Type B pancreatic cell (in vitro differentiated cells): ENCODE data around the gene GLI2. TPM values are rescaled to one million over a fixed set of nuclear protein-coding genes. Genes with fewer than 3 reads are reported as not detected.

Source experiments
- DNase-seq: peaks from one replicate; pipeline ENCODE4 v3.0.0; 2021; ENCODE audit warnings: mixed read lengths; ENCODE audit not compliant: unreplicated experiment; ENCODE audit errors: extremely low spot score
- H3K27ac Mint-ChIP-seq: 2 replicates; pipeline ENCODE4 v1.8.0; 2021; ENCODE audit warnings: mild to moderate bottlenecking, mixed read lengths
- H3K27me3 Mint-ChIP-seq: 2 replicates; pipeline ENCODE4 v1.8.0; 2021; ENCODE audit warnings: mixed read lengths
- H3K36me3 Mint-ChIP-seq: 2 replicates; pipeline ENCODE4 v1.8.0; 2021; ENCODE audit warnings: mixed read lengths
- H3K4me1 Mint-ChIP-seq: one replicate; pipeline ENCODE4 v1.8.0; 2021; ENCODE audit warnings: mixed read lengths; ENCODE audit not compliant: unreplicated experiment
- H3K4me3 Mint-ChIP-seq: 2 replicates; pipeline ENCODE4 v1.8.0; 2021; ENCODE audit warnings: mild to moderate bottlenecking, mixed read lengths
- H3K9me3 Mint-ChIP-seq: 2 replicates; pipeline ENCODE4 v1.8.0; 2021; ENCODE audit warnings: mixed read lengths
- CTCF ChIP-seq: fragments of 200-600 bp; sonication (generic); conservative IDR thresholded peaks from 2 replicates; pipeline ENCODE4 v1.5.0; 2021; ENCODE audit warnings: antibody characterized with exemption, mild to moderate bottlenecking
- long read RNA-seq: library from polyadenylated mRNA; unstranded; transcript quantifications from one replicate; pipeline ENCODE4 v2.0.0, GENCODE V29; 2020
- total RNA-seq: library from RNA; stranded (reverse); gene quantifications from 2 replicates; pipeline ENCODE4 v1.2.1, GENCODE V29; 2021; ENCODE audit warnings: low replicate concordance

GLI2 gene
- 10.5 and 28.6 TPM in 2 replicates for total RNA-seq
- long read RNA-seq, partial matches to known transcripts, result 0 of 3 reads
- long read RNA-seq, other reads (novel, unspliced or antisense), result 3 of 3 reads

GRCh38 chr2:120735746-120736170 is at the start of gene GLI2:
Gene GLI2, plus strand, starts transcription at chr2:120735868. Its CDS starts 61,453 bp downstream, at chr2:120797321.
- DNase-seq, result peak; percentile 88
- Mint-ChIP-seq H3K27ac (peak within 1 kb of the TSS; percentile 77), H3K27me3 (peaks cover 57% of the 10 kb centered on the region), H3K9me3 (no peaks in the 10 kb centered on the region), H3K36me3 (no peaks in the 10 kb centered on the region), H3K4me1 (peaks cover 54% of the 10 kb centered on the region), H3K4me3 (peak within 1 kb of the TSS; percentile 93)
- TF ChIP-seq CTCF, result peak; percentile 78

GRCh38 chr2:120685974-120686297 is 49.7 kb upstream of the GLI2 start:
- Mint-ChIP-seq H3K36me3 (no peaks in the 10 kb centered on the region), H3K27ac (no peak overlapping the region), H3K4me1 (peaks cover 5% of the 10 kb centered on the region), H3K4me3 (no peak overlapping the region), H3K27me3 (peaks cover 26% of the 10 kb centered on the region), H3K9me3 (no peaks in the 10 kb centered on the region)
- TF ChIP-seq CTCF, result no peak
- no peak for DNase-seq

GRCh38 chr2:120686511-120687168 is 49.0 kb upstream of the GLI2 start:
- Mint-ChIP-seq H3K4me3 (no peak overlapping the region), H3K27me3 (peaks cover 26% of the 10 kb centered on the region)

GRCh38 chr2:120687210-120687609 is 48.5 kb upstream of the GLI2 start:
- Mint-ChIP-seq H3K27me3 (peaks cover 30% of the 10 kb centered on the region), H3K27ac (no peak overlapping the region), H3K4me3 (no peak overlapping the region), H3K9me3 (no peaks in the 10 kb centered on the region), H3K36me3 (no peaks in the 10 kb centered on the region), H3K4me1 (peaks cover 5% of the 10 kb centered on the region)
- DNase-seq, result no peak
- no peak for TF ChIP-seq CTCF

More at GRCh38 chr2:120686511-120687168, 49.0 kb upstream of the GLI2 start:
- DNase-seq, result no peak
- Mint-ChIP-seq H3K9me3 (no peaks in the 10 kb centered on the region), H3K36me3 (no peaks in the 10 kb centered on the region), H3K4me1 (peaks cover 5% of the 10 kb centered on the region), H3K27ac (no peak overlapping the region)
- peak; percentile 66 for TF ChIP-seq CTCF

- H3K4me3 Mint-ChIP-seq, result no peak overlapping the region
- no peak for DNase-seq
Observed at GRCh38 chr2:120690521-120690920, 45.1 kb upstream of the GLI2 start.

More at GRCh38 chr2:120690521-120690920, 45.1 kb upstream of the GLI2 start:
- Mint-ChIP-seq H3K9me3 (no peaks in the 10 kb centered on the region), H3K4me1 (peaks cover 2% of the 10 kb centered on the region), H3K27me3 (peaks cover 50% of the 10 kb centered on the region), H3K27ac (no peak overlapping the region), H3K36me3 (no peaks in the 10 kb centered on the region)
- TF ChIP-seq CTCF, result no peak
